Cardiac septum (tissue), 1 donor: ENCODE measurements around the gene PLCB2. TPM values are rescaled to one million over a fixed set of nuclear protein-coding genes. Genes with fewer than 3 reads are reported as not detected.

ENCODE experiments used
- DNase-seq: peaks from one replicate; pipeline ENCODE4 v3.0.0-alpha.2; 2020; ENCODE audit warnings: low spot score
- intact Hi-C: fragments of 100-400 bp; cut with DNase I; formaldehyde crosslinking; loops from one replicate; pipeline ENCODE4 v1.14.0; 2022
- total RNA-seq: library from RNA; stranded (reverse); fragmentation: NEBNext Ultra II Directional; extraction: Animal tissue kit (Norgen Biotek cat#: 25700); gene quantifications from one replicate; pipeline ENCODE4 v1.2.1, GENCODE V29; 2021
- donor health status: DM: no; HTN: no; CAD: no.

Gene PLCB2
- total RNA-seq, 1 donor from 2014 or later, result 4.6 TPM

DNA sequence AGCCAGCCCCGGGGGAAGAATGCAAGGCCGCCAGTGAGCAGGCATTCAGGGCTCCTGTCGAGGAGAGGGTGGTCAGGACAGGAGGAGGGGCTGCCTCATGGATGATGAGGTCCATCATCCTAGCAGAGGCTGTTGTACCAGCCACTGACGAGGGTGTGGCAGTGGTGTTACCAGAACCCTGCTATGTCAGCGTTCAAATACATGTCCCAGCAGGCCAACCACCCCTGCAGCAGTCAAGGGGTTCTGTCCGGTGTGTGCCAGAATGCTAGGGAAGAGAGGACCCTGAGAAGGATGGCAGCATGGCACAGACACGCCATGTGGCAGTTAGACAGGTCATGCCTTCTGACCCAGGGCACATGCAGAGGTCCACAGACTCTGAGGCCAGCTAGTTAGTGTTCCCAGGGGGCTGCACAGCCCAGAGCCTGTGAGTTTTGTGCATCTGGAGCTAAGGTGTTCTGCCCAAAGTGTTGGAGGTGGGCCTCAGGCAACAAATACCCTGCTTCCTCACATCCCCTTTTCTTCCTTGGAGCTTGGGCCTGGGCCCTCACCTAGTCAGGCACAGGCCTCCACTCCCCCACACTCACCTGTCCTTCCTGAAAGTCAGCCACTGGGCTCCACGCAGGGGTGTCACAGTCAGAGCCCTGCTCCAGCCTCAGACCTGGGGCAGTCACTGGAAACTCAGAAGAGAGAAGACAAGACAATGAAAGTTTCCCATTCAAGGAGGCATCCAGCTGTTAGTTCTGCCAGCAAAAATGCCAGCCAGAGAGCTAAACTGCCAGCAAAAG lies 61.0 kb downstream of the PLCB2 start:
- DNase-seq, result peak; percentile 66
- intact Hi-C loops, result no loop called here

DNA sequence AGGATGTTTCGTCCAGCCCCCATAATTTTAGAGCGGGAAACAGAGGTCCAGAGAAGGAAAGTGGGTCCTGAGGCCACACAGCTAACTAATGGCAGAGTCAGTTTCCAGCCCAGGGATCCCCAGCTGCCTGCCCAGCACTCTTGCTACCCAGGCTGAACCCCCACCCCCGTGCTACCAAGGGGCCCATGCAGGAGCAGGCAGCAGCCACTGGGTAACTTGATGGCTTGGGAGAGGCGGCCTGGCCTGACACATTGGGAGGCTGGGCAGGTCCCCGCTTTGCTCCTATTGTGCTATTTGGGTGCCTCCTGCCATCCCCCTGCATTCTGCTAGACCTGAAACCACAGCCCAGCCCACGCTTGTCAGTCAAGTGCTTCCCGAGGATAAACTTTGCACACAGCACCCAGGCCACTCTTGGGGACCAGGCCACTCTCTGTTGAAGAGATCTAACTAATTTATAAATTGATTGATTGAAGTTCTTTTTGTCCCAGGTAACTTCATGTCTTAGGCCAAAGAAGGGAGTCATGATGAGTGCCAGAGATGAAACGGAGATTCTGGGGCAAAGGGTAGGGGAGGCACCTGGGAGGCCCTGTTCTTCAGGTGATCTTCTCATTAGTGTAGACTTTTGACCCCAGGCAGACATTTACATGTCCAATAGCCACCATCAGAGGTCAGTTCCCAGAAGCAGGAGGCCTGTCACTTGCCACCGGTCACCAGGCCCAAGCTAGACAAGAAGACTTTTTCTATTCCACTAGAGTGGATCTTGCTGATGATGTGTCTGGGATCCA lies 61.9 kb downstream of the PLCB2 start:
- intact Hi-C loops, result no loop called here
- peak; percentile 62 for DNase-seq

DNA sequence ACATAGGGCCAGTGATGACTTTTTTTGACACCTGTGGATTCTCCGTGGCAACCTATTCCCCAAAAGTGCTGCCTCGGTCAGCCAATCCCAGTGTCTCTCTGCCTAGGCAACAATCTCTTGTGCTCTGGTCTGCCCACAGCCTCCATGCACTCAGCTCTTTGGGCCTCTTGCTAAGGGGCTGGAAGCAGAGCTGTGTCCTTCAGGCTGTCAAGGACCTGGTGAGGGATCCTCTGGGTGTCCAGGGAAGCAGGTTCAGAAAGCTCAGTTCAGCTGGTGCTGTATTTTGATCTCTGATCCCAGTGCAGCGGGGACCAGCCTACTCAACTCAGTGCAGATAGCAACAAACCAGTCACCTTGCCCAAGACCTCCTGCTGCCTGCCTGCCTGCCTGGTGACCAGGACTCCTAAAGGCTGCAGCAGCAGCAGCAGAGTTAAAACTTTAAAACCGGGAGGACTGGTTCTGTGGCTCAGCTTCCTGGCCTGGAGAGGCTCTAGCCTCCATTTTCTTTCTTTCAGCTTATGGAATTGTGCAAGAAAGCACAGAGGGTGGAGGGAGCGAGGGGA lies 62.7 kb downstream of the PLCB2 start:
- intact Hi-C loops, result no loop called here
- DNase-seq, result peak; percentile 51

DNA sequence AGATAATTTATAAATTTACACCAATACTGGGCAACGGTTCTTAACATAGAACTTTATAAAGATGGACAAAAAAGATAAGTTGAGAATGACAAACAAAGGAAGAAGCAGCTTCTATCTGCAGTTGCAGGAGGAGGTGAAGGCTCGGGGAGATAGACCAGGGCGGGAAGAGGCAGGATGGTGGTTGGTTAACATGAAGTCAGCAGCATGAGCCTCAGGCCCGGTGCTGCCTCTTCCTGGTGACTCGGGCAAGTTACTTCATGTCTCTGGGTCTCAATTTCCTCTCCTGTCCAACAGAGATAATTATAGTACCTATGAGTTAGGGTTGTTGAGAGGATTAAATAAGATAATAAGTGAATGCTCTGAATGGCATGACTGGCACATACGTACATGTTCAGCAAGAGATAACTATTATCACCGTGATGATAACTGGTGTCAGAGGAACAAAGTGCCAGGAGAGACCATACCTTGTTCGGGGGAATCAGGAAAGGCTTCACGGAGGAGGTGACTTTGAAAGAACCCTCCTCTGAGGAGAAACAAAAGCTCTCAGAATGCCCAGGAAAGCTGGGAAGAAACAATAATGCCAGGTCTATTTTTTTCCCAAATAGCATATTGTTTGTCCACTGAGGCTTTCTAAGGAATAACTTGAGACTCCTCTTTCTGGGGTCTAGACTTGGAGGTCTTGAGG lies 64.5 kb downstream of the PLCB2 start:
- no peak for DNase-seq
- intact Hi-C loops, result no loop called here

DNA sequence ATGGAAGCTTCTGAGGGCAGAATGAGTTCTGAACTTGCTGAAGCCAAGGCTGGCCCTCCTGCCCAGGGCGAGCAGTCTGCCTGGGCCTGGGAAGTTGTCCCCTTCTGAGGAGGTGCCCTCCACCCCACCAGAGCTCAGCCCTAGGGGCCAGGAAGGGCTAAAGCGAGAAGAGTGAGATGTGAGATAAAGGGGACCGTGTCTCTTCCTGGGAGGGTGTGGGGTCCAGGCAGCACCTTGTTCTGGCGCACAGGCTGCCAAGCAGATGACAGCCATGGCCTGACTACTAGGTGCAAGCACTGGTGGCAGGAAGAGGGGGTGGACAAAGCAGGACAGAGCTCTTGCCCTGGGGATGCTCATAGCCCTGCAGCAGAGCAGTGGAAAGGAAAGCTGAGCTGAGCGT lies 65.1 kb downstream of the PLCB2 start:
- DNase-seq, result no peak
- intact Hi-C loops, result no loop called here

DNA sequence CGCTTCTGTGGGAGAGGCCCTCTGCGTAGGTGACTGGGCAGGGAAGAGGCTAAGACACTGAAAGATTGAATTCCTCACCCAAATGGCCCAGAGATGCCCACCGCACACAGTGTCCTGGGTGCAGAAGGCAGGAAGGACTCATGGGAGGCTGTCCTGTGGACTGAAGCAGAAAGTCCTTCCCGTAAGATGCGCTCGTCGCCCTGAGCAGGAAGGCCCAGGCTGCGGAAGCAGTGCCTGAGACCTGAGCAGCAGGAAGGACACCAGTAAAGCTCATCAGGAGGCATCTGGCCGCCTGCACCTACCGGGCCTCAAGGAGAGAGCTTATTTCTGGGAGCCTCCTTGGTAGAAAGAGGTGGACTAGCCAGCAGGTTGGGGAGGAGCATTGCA lies 65.5 kb downstream of the PLCB2 start:
- intact Hi-C loops, result no loop called here
- DNase-seq, result peak; percentile 7

DNA sequence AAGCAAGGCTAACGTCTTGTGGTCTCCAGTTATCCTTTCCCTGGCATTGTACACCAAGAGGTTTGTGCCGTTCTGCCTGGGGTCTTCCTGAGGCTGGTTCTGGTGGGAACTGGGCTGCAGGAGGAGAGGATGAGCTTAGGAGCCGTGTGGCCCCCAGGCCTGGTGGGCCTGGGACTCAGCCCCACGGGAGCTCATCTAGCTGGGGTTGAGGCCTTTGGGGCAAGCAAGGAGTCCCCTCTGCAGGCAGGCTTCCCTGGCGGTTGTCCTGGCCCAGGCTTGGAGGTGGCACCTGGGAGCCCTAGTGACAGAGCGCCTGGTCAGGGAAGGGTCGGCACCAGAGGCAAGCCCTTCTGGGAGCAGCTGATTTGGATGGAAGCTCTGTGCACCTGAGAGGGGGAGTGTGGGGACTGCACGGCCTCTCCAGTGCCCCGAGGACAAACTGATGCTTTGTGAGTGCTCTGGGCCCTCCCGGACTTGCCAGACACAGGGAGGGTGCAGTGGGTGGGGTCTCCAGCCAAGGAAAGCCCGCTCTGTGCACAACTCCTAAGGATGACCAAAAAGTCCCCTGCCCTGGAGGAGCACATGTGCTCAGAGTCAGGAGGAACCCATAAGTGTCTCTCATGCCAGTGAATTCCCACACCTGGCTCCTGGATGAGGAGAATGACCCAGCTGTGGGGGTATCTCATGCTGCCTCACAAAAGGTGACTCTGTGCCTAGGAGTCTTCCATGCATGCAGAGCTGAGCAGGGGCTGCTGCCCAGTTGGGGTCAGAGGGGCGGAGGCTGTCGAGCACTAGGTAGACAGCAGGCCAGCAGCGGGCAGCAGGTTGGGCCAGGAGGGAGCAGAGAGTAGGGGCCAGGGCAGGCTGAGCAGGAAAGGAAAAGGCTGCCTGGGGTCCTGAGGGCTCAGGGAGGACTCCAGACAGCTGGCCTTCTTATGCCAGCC lies 66.2 kb downstream of the PLCB2 start:
- intact Hi-C loops, result no loop called here
- no peak for DNase-seq

DNA sequence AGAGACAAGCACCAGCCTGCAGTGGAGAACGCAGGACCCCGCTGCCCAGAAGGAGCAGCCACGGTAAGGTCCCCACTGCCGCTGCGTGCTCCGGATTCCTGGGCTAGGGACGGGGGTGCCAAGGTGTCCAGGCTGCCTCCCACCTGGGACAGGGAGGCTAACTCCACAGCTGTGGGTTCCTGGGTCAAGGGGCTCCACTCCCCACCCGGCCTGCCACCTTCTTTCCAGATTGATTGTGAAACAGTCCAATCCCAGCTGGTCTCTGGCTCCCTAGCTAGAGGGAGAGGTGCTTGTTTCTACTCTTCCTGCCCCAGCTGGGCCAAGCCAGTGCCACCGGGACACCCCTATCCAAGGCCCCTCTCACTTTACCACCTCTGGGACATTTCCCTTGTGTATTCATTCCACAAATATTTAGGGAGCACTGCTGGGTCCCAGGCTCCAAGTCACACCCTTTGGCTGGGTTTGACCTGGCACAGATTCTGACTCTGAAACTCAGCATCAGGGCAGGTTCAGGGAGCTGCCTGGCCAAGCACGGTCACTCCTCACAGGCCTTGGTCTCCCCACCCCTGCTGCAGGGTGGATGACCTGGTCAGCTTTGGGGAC lies 67.0 kb downstream of the PLCB2 start:
- intact Hi-C loops, result no loop called here
- no peak for DNase-seq

DNA sequence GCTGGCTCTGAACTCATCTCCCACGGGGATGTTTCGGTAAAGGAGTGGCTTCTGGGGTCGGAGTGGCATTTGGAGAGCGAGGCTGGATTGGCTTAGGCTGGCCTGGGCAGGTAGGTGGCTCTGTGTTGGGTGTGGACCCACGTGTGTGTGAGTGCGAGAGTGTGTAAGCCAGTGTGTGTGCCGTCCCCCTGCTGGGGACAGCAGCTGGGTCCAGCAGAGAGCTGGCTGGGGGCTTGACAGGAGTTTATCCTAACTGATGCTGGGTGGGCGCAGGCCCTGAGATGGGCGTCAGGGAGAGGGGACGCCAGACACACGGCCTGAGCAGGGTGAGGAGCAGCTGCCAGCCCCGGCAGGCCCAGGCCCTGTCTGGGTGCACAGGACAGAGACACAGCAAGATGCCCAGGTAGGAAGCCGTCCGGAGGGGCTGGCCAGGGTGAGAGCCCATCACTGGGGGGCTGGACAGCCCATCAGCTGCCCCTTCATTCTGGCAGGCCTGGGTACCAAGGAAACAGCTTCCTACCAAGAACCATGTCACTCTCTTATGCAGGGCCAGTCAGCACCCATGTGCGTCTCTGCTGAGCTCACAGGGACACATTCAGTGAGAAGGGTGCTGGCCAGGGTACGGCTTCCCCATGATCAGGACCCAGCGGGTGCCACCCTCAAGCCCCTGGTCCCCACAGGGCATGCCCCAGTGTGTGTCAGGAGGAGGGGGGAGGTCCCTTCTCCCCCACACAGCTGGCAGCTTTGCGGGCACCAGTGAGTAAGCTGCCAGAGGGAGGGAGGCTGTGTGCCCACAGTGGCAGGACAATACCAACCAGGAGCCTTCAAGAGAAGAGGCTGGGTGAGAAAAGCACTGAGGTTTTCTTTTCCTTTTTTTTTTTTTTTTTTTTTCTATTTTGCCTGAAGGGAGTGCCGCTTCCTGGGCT lies 67.8 kb downstream of the PLCB2 start:
- no peak for DNase-seq

DNA sequence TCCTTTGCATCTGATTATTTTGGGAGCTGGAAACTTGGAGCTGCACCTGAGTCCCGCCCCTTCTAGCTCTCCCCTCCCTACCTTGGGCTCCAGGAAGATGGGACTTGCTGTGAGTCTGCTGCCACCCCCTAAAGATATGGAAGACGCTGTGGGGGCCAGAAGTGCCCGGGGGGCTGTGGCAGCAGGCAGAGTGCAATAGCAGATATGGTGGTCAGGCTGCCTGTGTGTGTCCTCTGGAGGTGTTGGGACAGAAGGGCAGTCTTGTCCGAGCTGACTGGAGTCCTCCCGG lies 68.4 kb downstream of the PLCB2 start:
- DNase-seq, result no peak
- intact Hi-C loops, result no loop called here

More for the DNA sequence above, 67.8 kb downstream of the PLCB2 start:
- intact Hi-C loops, result no loop called here

DNA sequence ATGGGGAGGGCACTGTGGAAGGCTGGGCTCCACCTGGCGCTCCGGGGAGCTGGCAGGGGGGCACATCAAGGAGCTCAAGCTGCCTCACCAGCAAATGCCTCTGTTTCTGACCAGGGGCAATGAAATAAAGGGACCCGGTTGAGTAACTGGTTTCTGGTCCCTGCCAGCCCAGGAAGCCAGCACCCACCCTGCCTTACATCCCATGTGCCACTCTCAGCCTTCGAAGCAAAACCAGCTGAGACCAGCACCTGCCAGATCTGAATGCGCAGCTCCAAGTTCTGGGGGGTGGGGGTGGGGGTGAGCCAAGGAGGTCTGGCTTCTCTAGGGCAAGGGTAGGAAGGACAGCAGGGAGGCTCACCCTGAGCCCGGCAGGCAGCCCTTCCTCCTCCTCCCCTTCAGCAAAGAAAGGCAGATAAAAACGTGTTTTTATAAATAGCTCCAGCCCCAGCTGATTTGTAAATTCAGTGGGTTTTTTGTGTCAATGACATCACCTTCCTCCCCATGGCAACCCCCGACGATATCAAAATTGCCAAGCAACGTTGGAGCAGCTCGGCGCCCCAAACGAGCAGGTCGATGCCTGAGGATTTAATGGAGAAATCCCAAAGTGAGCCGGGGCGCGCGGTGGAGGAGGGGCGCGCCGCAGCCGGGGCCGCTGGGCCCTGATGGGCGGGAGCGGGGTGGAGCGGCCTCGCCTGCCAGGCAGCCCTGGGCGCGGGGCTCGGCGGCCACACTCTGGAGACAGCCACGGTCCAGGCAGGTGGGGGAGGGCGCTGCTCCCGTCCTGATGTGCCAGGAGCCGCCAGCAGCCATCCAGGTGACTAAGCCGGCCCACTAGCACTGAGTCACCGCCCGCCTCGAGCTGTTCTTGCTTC lies 69.0 kb downstream of the PLCB2 start, which contains the start of gene PAK6:
PAK6 (plus strand) TSS at position 532 of the 872 bp plus-strand sequence. CDS start 25,723 bp downstream, outside the sequence.
- intact Hi-C loops, result no loop called here
- no peak for DNase-seq

Other genes with a start within 250 kb of the PLCB2 start
- gene BMF, start 199.1 kb downstream of the PLCB2 start, total RNA-seq, result 1.1 TPM
- gene BUB1B, start 146.9 kb downstream of the PLCB2 start, total RNA-seq, result 0.43 TPM
- 2.6 TPM for gene PAK6, start 68.9 kb downstream of the PLCB2 start, total RNA-seq
- gene ANKRD63, start 24.9 kb downstream of the PLCB2 start, total RNA-seq, result not detected
- 40.0 TPM for gene INAFM2, start 15.8 kb upstream of the PLCB2 start, total RNA-seq
- gene CCDC9B, start 33.0 kb upstream of the PLCB2 start, total RNA-seq, result 178 TPM
- not detected for gene PHGR1, start 43.1 kb upstream of the PLCB2 start, total RNA-seq
- gene DISP2, start 50.3 kb upstream of the PLCB2 start, total RNA-seq, result 1.2 TPM
- gene KNSTRN, start 74.8 kb upstream of the PLCB2 start, total RNA-seq, result 7.5 TPM
- 106 TPM for gene IVD, start 97.9 kb upstream of the PLCB2 start, total RNA-seq
- gene BAHD1, start 133.0 kb upstream of the PLCB2 start, total RNA-seq, result 17.7 TPM
- gene CHST14, start 163.0 kb upstream of the PLCB2 start, total RNA-seq, result 8.4 TPM